BJ (cell line): ENCODE results near the gene ZDHHC8. TPM values are rescaled to one million over a fixed set of nuclear protein-coding genes. Genes with fewer than 3 reads are reported as not detected.

ENCODE experiments used
- CTCF ChIA-PET: fragments of 350-600 bp; formaldehyde crosslinking; extraction: SDS; loops from one replicate; lab custom pipeline; 2021; ENCODE audit warnings: antibody characterized with exemption, inconsistent platforms; lab: Yijun Ruan, JAX
- POLR2A ChIA-PET: fragments of 300-600 bp; sonication (Branson Sonifier 250); formaldehyde crosslinking; extraction: SDS; loops from one replicate; lab custom pipeline; 2021; ENCODE audit warnings: antibody characterized with exemption; lab: Charles Lee
- DNase-seq: peaks from one replicate; pipeline ENCODE4 v3.0.0-alpha.2; 2011; ENCODE audit warnings: low read depth
- H3K27me3 ChIP-seq: 2 replicates; pipeline ENCODE4 v1.6.0; 2011; ENCODE audit warnings: low read length; ENCODE audit not compliant: control insufficient read depth, insufficient read depth
- H3K36me3 ChIP-seq: 2 replicates; pipeline ENCODE4 v1.5.1; 2011; ENCODE audit warnings: low read length; ENCODE audit not compliant: control insufficient read depth, insufficient read depth
- H3K4me3 ChIP-seq: 2 replicates; pipeline ENCODE4 v1.5.1; 2011; ENCODE audit warnings: low read depth, mild to moderate bottlenecking, control low read depth, low read length
- CTCF ChIP-seq: IDR thresholded peaks from 2 replicates; pipeline ENCODE4 v1.5.1; 2011; ENCODE audit warnings: low read depth, mild to moderate bottlenecking, control low read depth, inconsistent platforms, low read length, moderate library complexity; ENCODE audit not compliant: insufficient read depth
- polyA plus RNA-seq: library from polyadenylated mRNA; depleted of rRNA; stranded (reverse); fragments of >200 nt; gene quantifications from 2 replicates; pipeline ENCODE4 v1.2.3, GENCODE V29; 2011

The ZDHHC8 gene
- polyA plus RNA-seq, 1 experiment = 32.2 TPM

GRCh38 chr22:20131859-20132685 is 468 bp downstream of the ZDHHC8 start:
- CTCF ChIA-PET = no interaction called here
- DNase-seq = no peak
- POLR2A ChIA-PET = interaction anchor here (0.5 kb wide), 1 partner anchor 14 kb away, joined by 3 read pairs; no protein-coding TSS in a partner anchor
- H3K4me3 ChIP-seq = peak overlapping the region; percentile 91
- TF ChIP-seq CTCF = no peak
- peaks cover 4% of the 10 kb centered on the region for H3K36me3 ChIP-seq
- no peaks in the 10 kb centered on the region for H3K27me3 ChIP-seq

- POLR2A ChIA-PET = interaction anchor here (0.5 kb wide), 1 partner anchor 15 kb away, joined by 3 read pairs; no protein-coding TSS in a partner anchor
- TF ChIP-seq CTCF = no peak
- H3K36me3 ChIP-seq = peaks cover 1% of the 10 kb centered on the region; the same call in 1 of the 2 replicates
- DNase-seq = no peak
- H3K4me3 ChIP-seq = peak overlapping the region; percentile 91
- H3K27me3 ChIP-seq = no peaks in the 10 kb centered on the region
- CTCF ChIA-PET = interaction anchor here (0.6 kb wide), 1 partner anchor 163 kb away, joined by 3 read pairs; no protein-coding TSS in a partner anchor
Measured at GRCh38 chr22:20132686-20133246, 1.2 kb downstream of the ZDHHC8 start.

- no peaks in the 10 kb centered on the region for H3K27me3 ChIP-seq
- no peak for DNase-seq
- no peak for TF ChIP-seq CTCF
- ChIA-PET CTCF (no interaction called here), POLR2A (no interaction called here)
- peaks cover 1% of the 10 kb centered on the region for H3K36me3 ChIP-seq
- no peak overlapping the region for H3K4me3 ChIP-seq
Measured at GRCh38 chr22:20133930-20134549, 2.4 kb downstream of the ZDHHC8 start.

- Histone ChIP-seq H3K36me3 (peaks cover 5% of the 10 kb centered on the region), H3K27me3 (no peaks in the 10 kb centered on the region), H3K4me3 (no peak overlapping the region)
- ChIA-PET POLR2A (no interaction called here), CTCF (no interaction called here)
- no peak for TF ChIP-seq CTCF
- no peak for DNase-seq
Measured at GRCh38 chr22:20135265-20135664, 3.7 kb downstream of the ZDHHC8 start.
